HG02571 (cell line): ENCODE results near the gene BOK.
"Not testable (repeated sequence)": the region's sequence is repeated elsewhere in the genome, so short reads cannot be mapped to it uniquely, and the experiment has no call there.

Experiments used
- ATAC-seq: cut with Tn5 transposase; IDR thresholded peaks from one replicate; pipeline ENCODE4 v1.9.1; 2021; ENCODE audit warnings: mild to moderate bottlenecking, moderate library complexity; ENCODE audit not compliant: unreplicated experiment

BOK gene

GRCh38 chr2:241555711-241556110 is 2.8 kb upstream of the BOK start:
- no peak for ATAC-seq

GRCh38 chr2:241556746-241557145 is 1.8 kb upstream of the BOK start:
- no peak for ATAC-seq

- ATAC-seq: no peak
Measured at GRCh38 chr2:241559323-241560161, 997 bp downstream of the BOK start.

GRCh38 chr2:241560162-241560882 is 1.8 kb downstream of the BOK start:
- ATAC-seq: no peak

- ATAC-seq: no peak
Measured at GRCh38 chr2:241560883-241561474, 2.4 kb downstream of the BOK start.

- ATAC-seq: no peak
Measured at GRCh38 chr2:241561832-241562231, 3.3 kb downstream of the BOK start.

- no peak for ATAC-seq
Measured at GRCh38 chr2:241562269-241562891, 3.8 kb downstream of the BOK start.

GRCh38 chr2:241563031-241563507 is 4.5 kb downstream of the BOK start:
- no peak for ATAC-seq

- no peak for ATAC-seq
Measured at GRCh38 chr2:241563571-241563980, 5.0 kb downstream of the BOK start.

- ATAC-seq: no peak
Measured at GRCh38 chr2:241563981-241564595, 5.5 kb downstream of the BOK start.

- ATAC-seq: no peak
Measured at GRCh38 chr2:241564596-241565410, 6.3 kb downstream of the BOK start.

GRCh38 chr2:241565411-241565810 is 6.9 kb downstream of the BOK start:
- no peak for ATAC-seq

GRCh38 chr2:241566021-241566420 is 7.5 kb downstream of the BOK start:
- not testable (repeated sequence) for ATAC-seq

- no peak for ATAC-seq
Measured at GRCh38 chr2:241566468-241566867, 7.9 kb downstream of the BOK start.

GRCh38 chr2:241567266-241567665 is 8.7 kb downstream of the BOK start:
- ATAC-seq: not testable (repeated sequence)

- no peak for ATAC-seq
Measured at GRCh38 chr2:241567776-241568175, 9.2 kb downstream of the BOK start.

GRCh38 chr2:241568726-241569125 is 10.2 kb downstream of the BOK start:
- ATAC-seq: no peak

- no peak for ATAC-seq
Measured at GRCh38 chr2:241569831-241570281, 11.3 kb downstream of the BOK start.

GRCh38 chr2:241570961-241571581 is 12.5 kb downstream of the BOK start:
- no peak for ATAC-seq
